OCI-LY1 (cell line): ENCODE results near the gene ZCCHC7.

Source experiments
- CTCF ChIP-seq: fragments of 200-600 bp; sonication (generic), shearing (Covaris generic); IDR thresholded peaks from 2 replicates; pipeline ENCODE4 v1.5.1; 2017; ENCODE audit warnings: mild to moderate bottlenecking, antibody characterized with exemption, low read length, moderate library complexity, mixed read lengths
- EZH2 ChIP-seq: fragments of 200-600 bp; sonication (generic), shearing (Covaris generic); IDR thresholded peaks from 2 replicates; pipeline ENCODE4 v1.8.0; 2017; ENCODE audit warnings: borderline replicate concordance, mixed run types, mild to moderate bottlenecking, antibody characterized with exemption, low read length, moderate library complexity, mixed read lengths

DNA sequence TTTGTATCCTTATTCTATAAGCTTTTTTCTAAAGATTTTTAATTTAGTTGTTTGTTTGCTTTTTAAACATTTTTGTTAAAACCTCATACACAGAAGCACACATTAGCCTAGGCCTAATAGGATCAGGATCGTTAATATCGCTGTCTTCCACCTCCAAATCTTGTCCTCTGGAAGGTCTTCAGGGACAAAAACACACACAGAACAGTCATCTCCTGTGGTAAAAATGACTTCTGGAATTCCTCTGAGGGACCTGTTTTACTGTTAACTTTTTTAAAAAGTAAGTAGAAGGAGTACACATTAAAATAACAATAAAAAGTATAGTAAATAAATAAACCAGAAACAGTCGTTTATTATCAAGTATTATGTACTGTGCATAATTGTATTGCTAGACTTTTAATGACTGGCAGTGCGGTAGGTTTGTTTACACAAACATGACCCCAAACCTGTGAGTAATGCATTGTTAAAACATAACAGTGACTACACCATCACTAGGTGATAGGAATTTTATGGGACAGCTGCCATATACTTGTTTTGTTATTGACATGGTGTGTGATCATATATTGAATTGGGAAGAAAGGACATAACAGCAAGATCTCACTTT lies 109.6 kb downstream of the ZCCHC7 start:
- TF ChIP-seq CTCF (no peak), EZH2 (no peak)
